GM13976 (cell line): Measurements from ENCODE around the gene EFCAB13.

ENCODE experiments used
- DNase-seq: peaks from one replicate; pipeline ENCODE4 v3.0.0; 2012; ENCODE audit warnings: low spot score
- CTCF ChIP-seq: IDR thresholded peaks from 2 replicates; pipeline ENCODE4 v1.5.1; 2012; ENCODE audit warnings: borderline replicate concordance, mild to moderate bottlenecking; ENCODE audit not compliant: insufficient read depth; ENCODE audit errors: extremely low read depth, missing control alignments, control extremely low read depth
- in situ Hi-C: fragments of 300-500 bp; cut with MboI; formaldehyde crosslinking; loops from one replicate; pipeline ENCODE4 v1.12.0; 2022; ENCODE audit warnings: low sequenced_read_pairs, mixed read lengths, inconsistent platforms; ENCODE audit not compliant: unreplicated experiment

Gene EFCAB13

DNA sequence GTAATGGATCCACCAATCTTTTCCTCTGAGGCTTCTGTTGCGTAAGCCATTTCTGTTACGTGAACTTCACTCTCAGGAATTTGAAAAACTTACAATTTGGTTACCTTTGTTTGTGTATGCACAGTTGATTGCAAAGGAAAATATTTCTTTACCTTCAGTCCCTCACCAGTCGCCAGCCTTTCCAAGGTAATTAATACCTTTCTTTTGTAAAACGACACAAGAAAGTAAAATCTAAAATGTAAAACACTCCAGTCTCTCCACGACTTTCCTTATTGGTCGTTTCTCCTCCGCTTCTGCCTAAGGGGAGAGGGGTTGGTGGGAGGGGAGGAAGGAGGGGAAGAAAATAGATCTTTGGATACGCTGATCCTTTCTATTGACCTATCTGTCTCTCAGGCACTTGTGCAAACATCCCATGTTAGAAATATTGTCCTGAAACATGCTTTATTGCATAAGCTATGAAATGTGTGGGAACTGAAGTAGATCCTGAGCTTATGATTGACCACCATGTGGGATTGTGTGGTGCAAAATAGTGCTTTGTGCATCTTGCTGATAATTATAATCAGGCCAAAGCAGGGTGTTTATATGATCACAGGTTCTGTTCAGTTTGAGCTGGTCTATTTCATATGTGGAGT is 32.4 kb upstream of the EFCAB13 start:
- in situ Hi-C loops = no loop called here
- no peak for TF ChIP-seq CTCF
- DNase-seq = no peak

- in situ Hi-C loops = no loop called here
- no peak for DNase-seq
- TF ChIP-seq CTCF = no peak
Measured at GRCh38 chr17:47292206-47292605, 31.5 kb upstream of the EFCAB13 start.

GRCh38 chr17:47295037-47295873 is 28.5 kb upstream of the EFCAB13 start:
- no peak for TF ChIP-seq CTCF
- in situ Hi-C loops = no loop called here

DNA sequence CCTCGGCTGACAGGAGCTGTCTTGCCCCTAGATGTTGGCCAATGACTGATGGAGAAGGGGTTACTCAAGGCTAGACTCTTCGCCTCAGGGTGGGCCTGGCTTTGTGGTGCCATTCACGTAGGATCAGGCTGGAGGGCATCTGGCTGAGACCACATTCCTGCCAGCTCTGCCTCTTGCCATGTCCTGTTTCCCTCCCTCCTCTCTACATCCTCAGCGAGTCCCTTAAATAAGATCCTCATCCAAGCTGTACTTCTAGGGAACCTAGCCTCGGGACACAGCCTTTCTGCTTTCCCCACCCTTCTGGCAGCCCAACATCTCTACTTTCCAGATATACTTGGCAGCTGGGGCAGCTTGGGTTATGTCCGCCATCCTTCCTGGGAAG is 27.9 kb upstream of the EFCAB13 start:
- in situ Hi-C loops = no loop called here
- no peak for DNase-seq
- TF ChIP-seq CTCF = no peak

More at GRCh38 chr17:47295037-47295873, 28.5 kb upstream of the EFCAB13 start:
- no peak for DNase-seq

GRCh38 chr17:47297661-47298400 is 25.9 kb upstream of the EFCAB13 start:
- no peak for TF ChIP-seq CTCF
- in situ Hi-C loops = no loop called here
- DNase-seq = no peak

DNA sequence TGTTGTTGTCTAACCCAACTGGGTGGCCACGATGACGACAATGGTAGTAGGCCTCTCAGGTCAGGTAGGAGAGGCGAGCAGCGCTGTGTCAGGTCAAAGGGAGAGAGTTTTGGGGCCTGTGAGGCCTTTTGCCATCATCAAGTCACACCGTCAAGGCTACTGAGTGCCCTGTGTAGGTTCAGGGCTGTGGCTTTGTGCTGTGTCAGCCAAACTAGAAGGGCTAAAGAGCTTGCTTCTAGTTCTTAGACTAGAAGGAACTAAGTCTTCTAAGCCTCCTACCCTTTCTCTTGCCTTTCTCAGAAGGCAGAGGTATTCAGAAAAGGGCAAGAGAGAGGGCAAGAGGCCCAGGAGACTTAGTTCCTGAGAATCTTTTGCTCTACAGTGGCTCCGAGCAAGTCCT is 25.0 kb upstream of the EFCAB13 start:
- in situ Hi-C loops = no loop called here
- DNase-seq = no peak
- no peak for TF ChIP-seq CTCF
